A549 (cell line): Measurements from ENCODE around the gene CAMSAP1.

Source experiments
- CEBPB ChIP-seq, 2 experiments: fragments of >200 bp in 1 of 2; sonication (Bioruptor Twin) in 1 of 2; formaldehyde crosslinking in 1 of 2; IDR thresholded peaks; 2 replicates each; pipeline ENCODE4 v1.6.1; 2012 to 2016
- CTCF ChIP-seq: fragments of >200 bp; sonication (Bioruptor Twin); formaldehyde crosslinking; IDR thresholded peaks from 3 replicates; pipeline ENCODE4 v1.5.1; 2016
- MAFK ChIP-seq: fragments of 450-650 bp; IDR thresholded peaks from 2 replicates; pipeline ENCODE4 v1.6.1; 2014; ENCODE audit not compliant: partially characterized antibody
- POLR2A ChIP-seq: IDR thresholded peaks from 2 replicates; pipeline ENCODE4 v1.6.1; 2012; ENCODE audit warnings: mild to moderate bottlenecking, low read length
- POLR2AphosphoS2 ChIP-seq: conservative IDR thresholded peaks from 2 replicates; pipeline ENCODE4 v1.6.1; 2012; ENCODE audit warnings: low read length, improper control_type of control experiment, inconsistent platforms
- RCOR1 ChIP-seq: fragments of 150-350 bp; IDR thresholded peaks from 2 replicates; pipeline ENCODE4 v1.6.1; 2014; ENCODE audit warnings: antibody characterized with exemption, low read length, low read depth

GRCh38 chr9:135804581-135805421, 102.5 kb downstream of the CAMSAP1 start:
- TF ChIP-seq CTCF (no peak), POLR2A (no peak), POLR2AphosphoS2 (no peak), RCOR1 (no peak), CEBPB (IDR thresholded peaks at IDR 0.05) (no peak), MAFK (no peak)
